ENCODE measurements around the gene ZNF98. TPM values are rescaled to one million over a fixed set of nuclear protein-coding genes. Genes with fewer than 3 reads are reported as not detected.

The ZNF98 gene
- total RNA-seq, 4 donors from 2014 or later: 3.8 to 7.4 (median 5.7) TPM

DNA sequence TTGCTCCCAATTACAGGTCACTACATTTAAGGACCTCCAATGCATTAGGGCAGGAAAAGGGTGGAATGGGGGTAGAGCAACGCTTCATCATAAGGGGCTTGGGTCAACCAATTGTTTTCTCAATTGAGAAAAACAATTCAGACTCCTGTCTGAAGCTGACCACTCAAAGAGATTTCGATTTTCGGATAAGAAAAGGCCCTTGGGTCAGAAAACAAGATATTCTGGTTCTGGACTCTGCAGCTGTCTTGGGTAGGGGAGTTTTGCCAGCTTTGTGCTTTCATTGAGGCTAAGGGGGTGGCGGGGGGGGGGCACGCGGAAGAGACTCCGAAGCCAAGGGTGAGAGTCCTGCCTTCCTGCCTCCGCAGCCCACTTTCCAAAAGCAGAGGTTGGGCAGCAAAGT is 4.8 kb upstream of the ZNF98 start:
- TF ChIP-seq, protein P1, sequence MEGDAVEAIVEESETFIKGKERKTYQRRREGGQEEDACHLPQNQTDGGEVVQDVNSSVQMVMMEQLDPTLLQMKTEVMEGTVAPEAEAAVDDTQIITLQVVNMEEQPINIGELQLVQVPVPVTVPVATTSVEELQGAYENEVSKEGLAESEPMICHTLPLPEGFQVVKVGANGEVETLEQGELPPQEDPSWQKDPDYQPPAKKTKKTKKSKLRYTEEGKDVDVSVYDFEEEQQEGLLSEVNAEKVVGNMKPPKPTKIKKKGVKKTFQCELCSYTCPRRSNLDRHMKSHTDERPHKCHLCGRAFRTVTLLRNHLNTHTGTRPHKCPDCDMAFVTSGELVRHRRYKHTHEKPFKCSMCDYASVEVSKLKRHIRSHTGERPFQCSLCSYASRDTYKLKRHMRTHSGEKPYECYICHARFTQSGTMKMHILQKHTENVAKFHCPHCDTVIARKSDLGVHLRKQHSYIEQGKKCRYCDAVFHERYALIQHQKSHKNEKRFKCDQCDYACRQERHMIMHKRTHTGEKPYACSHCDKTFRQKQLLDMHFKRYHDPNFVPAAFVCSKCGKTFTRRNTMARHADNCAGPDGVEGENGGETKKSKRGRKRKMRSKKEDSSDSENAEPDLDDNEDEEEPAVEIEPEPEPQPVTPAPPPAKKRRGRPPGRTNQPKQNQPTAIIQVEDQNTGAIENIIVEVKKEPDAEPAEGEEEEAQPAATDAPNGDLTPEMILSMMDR (IDR thresholded peaks at IDR 0.05): no peak
- no peak for TF ChIP-seq POLR2A (IDR thresholded peaks at IDR 0.05)
- Histone ChIP-seq H3K9me3 (no peaks in the 10 kb centered on the region), H3K27ac (no peak overlapping the region), H3K4me1 (peaks cover 0 to 3% of the 10 kb centered on the region in 2 donors), H3K27me3 (peaks cover 0 to 4% of the 10 kb centered on the region in 2 donors), H3K36me3 (no peaks in the 10 kb centered on the region), H3K4me3 (no peak overlapping the region)
- no peak for DNase-seq
- intact Hi-C loops (cut with DNase I; ENCODE audit: low total_unique reads): no loop called here

DNA sequence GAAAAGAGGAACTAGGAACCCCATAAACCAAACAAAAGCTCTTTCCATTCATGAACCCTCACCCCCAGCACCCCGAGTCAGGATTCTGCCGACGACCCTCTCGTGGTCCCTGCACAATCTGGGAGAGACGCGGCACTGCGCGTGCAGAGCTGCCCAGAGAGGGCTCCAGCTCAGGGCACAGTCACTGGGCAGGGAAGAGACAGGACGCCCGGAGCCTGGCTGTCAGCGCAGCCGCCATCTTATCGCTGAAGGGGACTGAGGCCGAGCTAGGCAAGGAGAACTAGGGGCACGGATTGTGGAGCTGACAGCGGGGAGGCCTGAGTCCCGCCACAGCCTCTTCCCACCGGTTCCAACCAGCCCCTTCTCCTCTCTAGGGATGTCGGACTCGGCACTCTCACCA is 349 bp downstream of the ZNF98 start:
- intact Hi-C loops (cut with DNase I; ENCODE audit: low total_unique reads): no loop called here
- Histone ChIP-seq H3K36me3 (no peaks in the 10 kb centered on the region), H3K9me3 (no peaks in the 10 kb centered on the region), H3K4me3 (peak overlapping the region; percentile 9 to 22), H3K27me3 (no peaks in the 10 kb centered on the region), H3K27ac (no peak overlapping the region), H3K4me1 (no peaks in the 10 kb centered on the region)
- TF ChIP-seq, protein P1 (IDR thresholded peaks at IDR 0.05): no peak
- TF ChIP-seq POLR2A (IDR thresholded peaks at IDR 0.05): no peak
- no peak for DNase-seq

DNA sequence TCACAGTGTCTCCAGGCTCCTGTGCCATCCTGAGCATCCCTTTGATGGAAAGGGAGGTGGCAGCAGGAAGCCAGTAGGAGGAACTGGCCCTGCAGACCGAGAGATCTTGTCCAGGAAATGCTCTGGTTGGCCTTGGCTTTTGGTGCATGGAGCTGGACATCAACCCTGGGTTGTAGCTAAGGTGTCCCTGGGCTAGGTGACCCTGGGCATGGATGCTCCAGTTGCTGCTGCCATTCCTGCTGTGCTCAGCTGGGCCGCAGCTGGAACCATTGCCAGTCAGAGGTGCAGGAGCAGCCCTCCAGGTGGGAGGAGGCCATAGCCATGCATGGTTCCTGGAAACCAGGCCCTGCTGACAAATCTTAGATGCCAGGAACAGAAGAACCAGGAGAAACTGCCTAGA is 67.5 kb downstream of the ZNF98 start:
- Histone ChIP-seq H3K27me3 (no peaks in the 10 kb centered on the region), H3K36me3 (no peaks in the 10 kb centered on the region), H3K27ac (no peak overlapping the region), H3K4me1 (no peaks in the 10 kb centered on the region), H3K4me3 (no peak overlapping the region), H3K9me3 (no peaks in the 10 kb centered on the region)
- intact Hi-C loops (cut with DNase I; ENCODE audit: low total_unique reads): no loop called here
- DNase-seq: no peak
- TF ChIP-seq, protein P1 (IDR thresholded peaks at IDR 0.05): no peak
- TF ChIP-seq POLR2A (IDR thresholded peaks at IDR 0.05): no peak

Small RNA genes within 50 kb of the gene (small RNA-seq; reads per million reads assigned to genes)
- not detected for gene AC011494.1

Other genes with a start within 250 kb of the ZNF98 start
- gene ZNF676, start 225.4 kb downstream of the ZNF98 start, total RNA-seq: 10 to 100 TPM in 2 of 4 donors, 1 to 10 TPM in 2; 1.2 to 13.6 (median 7.7) TPM
- under 1 TPM in 1 of 4 donors, not detected in 3; 0.07 TPM for gene ZNF729, start 135.9 kb downstream of the ZNF98 start, total RNA-seq
- 1 to 10 TPM in 1 of 4 donors, under 1 TPM in 2, not detected in 1; 0.51 to 2.9 (median 0.95) TPM for gene ZNF492, start 212.0 kb upstream of the ZNF98 start, total RNA-seq

Data from uterus (tissue), 4 donors.